Measurements from ENCODE around the gene CLCN5.
"Not testable (repeated sequence)": the region's sequence is repeated elsewhere in the genome, so short reads cannot be mapped to it uniquely, and the experiment has no call there.

Gene CLCN5

DNA sequence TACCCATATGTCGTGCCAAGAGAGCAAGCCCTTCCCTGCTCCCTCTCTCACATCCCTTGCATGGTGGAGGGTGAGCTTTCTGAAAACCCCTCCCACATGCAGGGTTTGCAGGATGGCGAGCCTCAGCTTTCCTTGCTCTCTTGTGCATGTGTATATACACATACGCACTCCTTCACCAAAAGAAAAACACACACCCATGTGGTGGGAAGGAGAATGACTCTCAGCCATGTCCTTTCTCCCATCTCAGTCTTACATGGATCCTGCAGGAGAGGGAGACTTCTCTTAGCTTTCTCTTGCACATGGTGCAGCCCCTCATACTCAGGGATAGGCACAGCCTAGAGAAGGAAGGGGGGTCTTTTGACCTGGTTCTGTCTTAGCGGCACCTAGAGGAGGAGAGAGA is 81.1 kb downstream of the CLCN5 start:
- no peak overlapping the region for H3K27ac ChIP-seq (ENCODE audit: low read length)
- peaks cover 8% of the 10 kb centered on the region; the same call in 1 of the 2 replicates for H3K4me1 ChIP-seq (ENCODE audit: low read length)
- no peaks in the 10 kb centered on the region for H3K79me2 ChIP-seq (ENCODE audit: low read length)
- H3K36me3 ChIP-seq (replicated peaks; ENCODE audit: insufficient read depth, low read length), result no peaks in the 10 kb centered on the region
- no peaks in the 10 kb centered on the region for H3K9me2 ChIP-seq (replicated peaks; ENCODE audit: insufficient read depth, low read length)
- no peaks in the 10 kb centered on the region for H4K20me1 ChIP-seq (ENCODE audit: insufficient read depth, low read length)
- no peak overlapping the region for H3K4me3 ChIP-seq (ENCODE audit: low read length)
- H2AFZ ChIP-seq (ENCODE audit: low read length), result no peak overlapping the region
- H3K4me2 ChIP-seq (ENCODE audit: low read depth, low read length), result no peak overlapping the region
- TF ChIP-seq, protein P1, sequence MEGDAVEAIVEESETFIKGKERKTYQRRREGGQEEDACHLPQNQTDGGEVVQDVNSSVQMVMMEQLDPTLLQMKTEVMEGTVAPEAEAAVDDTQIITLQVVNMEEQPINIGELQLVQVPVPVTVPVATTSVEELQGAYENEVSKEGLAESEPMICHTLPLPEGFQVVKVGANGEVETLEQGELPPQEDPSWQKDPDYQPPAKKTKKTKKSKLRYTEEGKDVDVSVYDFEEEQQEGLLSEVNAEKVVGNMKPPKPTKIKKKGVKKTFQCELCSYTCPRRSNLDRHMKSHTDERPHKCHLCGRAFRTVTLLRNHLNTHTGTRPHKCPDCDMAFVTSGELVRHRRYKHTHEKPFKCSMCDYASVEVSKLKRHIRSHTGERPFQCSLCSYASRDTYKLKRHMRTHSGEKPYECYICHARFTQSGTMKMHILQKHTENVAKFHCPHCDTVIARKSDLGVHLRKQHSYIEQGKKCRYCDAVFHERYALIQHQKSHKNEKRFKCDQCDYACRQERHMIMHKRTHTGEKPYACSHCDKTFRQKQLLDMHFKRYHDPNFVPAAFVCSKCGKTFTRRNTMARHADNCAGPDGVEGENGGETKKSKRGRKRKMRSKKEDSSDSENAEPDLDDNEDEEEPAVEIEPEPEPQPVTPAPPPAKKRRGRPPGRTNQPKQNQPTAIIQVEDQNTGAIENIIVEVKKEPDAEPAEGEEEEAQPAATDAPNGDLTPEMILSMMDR (IDR thresholded peaks at IDR 0.05; ENCODE audit: low read length), result no peak
- TF ChIP-seq EZH2 (optimal IDR thresholded peaks at IDR 0.05; ENCODE audit: low read depth, low read length), result no peak
- no peak for TF ChIP-seq EZH2phosphoT487 (IDR thresholded peaks at IDR 0.05; ENCODE audit: low read length)
- no peaks in the 10 kb centered on the region for H3K9me3 ChIP-seq (replicated peaks; ENCODE audit: insufficient read depth, low read length)
- no peak overlapping the region for H3K9ac ChIP-seq (ENCODE audit: low read length)
- DNase-seq, result no peak
- H3K27me3 ChIP-seq (replicated peaks; ENCODE audit: insufficient read depth, low read length), result no peaks in the 10 kb centered on the region
- no peaks in the 10 kb centered on the region for H3F3A ChIP-seq (ENCODE audit: insufficient read depth, low read length)

DNA sequence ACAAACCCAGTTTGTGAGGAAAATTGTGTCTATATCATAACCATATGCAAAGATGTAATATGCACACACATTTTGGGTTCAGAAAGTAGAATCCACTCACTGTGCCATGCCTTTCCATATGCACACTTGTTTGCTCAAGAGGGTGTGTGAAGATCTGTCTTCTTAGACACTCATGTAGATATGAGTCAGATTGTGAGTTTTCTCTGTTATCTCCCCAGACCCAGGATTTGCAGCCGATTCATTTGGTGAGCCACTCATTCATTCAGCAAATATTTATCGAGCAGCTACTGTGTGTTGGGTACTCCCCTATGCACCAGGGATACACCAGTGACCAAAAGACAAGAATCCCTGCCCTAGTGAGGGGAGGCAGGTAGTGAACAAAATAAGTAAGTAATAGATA is 81.5 kb downstream of the CLCN5 start:
- H3K27me3 ChIP-seq (replicated peaks; ENCODE audit: insufficient read depth, low read length), result no peaks in the 10 kb centered on the region

DNA sequence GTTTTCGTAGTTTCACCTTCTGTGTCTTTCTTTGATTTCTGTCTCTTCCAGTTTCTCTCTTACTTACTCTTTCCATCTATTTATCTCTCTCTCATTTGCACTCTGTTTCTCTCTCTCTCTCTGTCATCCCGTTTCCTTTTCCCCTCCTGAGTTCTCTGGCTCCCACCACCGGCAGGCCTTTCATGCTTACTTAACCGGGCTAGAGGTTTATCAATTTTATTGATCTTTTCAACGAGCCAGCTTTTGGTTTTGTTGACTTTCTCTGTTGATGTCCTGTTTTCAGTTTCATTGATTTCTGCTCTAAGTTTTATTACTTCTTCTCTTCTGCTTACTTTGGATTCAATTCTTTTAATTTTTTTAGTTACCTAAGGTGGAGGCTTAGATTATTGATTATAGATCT is 103.2 kb downstream of the CLCN5 start:
- H3K9ac ChIP-seq (ENCODE audit: low read length); H3K36me3 ChIP-seq (replicated peaks; ENCODE audit: insufficient read depth, low read length); DNase-seq; H3K9me2 ChIP-seq (replicated peaks; ENCODE audit: insufficient read depth, low read length); H3K79me2 ChIP-seq (ENCODE audit: low read length); H3K27ac ChIP-seq (ENCODE audit: low read length); H3F3A ChIP-seq (ENCODE audit: insufficient read depth, low read length); H4K20me1 ChIP-seq (ENCODE audit: insufficient read depth, low read length); H3K4me3 ChIP-seq (ENCODE audit: low read length); H2AFZ ChIP-seq (ENCODE audit: low read length); H3K4me1 ChIP-seq (ENCODE audit: low read length); H3K27me3 ChIP-seq (replicated peaks; ENCODE audit: insufficient read depth, low read length); H3K4me2 ChIP-seq (ENCODE audit: low read depth, low read length); H3K9me3 ChIP-seq (replicated peaks; ENCODE audit: insufficient read depth, low read length): not testable (repeated sequence)

More for the DNA sequence above, 81.5 kb downstream of the CLCN5 start:
- TF ChIP-seq EZH2 (optimal IDR thresholded peaks at IDR 0.05; ENCODE audit: low read depth, low read length), result no peak
- H3K36me3 ChIP-seq (replicated peaks; ENCODE audit: insufficient read depth, low read length), result no peaks in the 10 kb centered on the region
- no peak overlapping the region for H3K27ac ChIP-seq (ENCODE audit: low read length)
- no peak overlapping the region for H2AFZ ChIP-seq (ENCODE audit: low read length)
- H3K4me2 ChIP-seq (ENCODE audit: low read depth, low read length), result no peak overlapping the region
- no peak overlapping the region for H3K9ac ChIP-seq (ENCODE audit: low read length)
- H3K4me3 ChIP-seq (ENCODE audit: low read length), result no peak overlapping the region
- H3K4me1 ChIP-seq (ENCODE audit: low read length), result peaks cover 8% of the 10 kb centered on the region; the same call in 1 of the 2 replicates
- no peaks in the 10 kb centered on the region for H3K9me3 ChIP-seq (replicated peaks; ENCODE audit: insufficient read depth, low read length)
- no peaks in the 10 kb centered on the region for H4K20me1 ChIP-seq (ENCODE audit: insufficient read depth, low read length)
- no peaks in the 10 kb centered on the region for H3F3A ChIP-seq (ENCODE audit: insufficient read depth, low read length)
- H3K79me2 ChIP-seq (ENCODE audit: low read length), result no peaks in the 10 kb centered on the region
- no peak for DNase-seq
- H3K9me2 ChIP-seq (replicated peaks; ENCODE audit: insufficient read depth, low read length), result no peaks in the 10 kb centered on the region

DNA sequence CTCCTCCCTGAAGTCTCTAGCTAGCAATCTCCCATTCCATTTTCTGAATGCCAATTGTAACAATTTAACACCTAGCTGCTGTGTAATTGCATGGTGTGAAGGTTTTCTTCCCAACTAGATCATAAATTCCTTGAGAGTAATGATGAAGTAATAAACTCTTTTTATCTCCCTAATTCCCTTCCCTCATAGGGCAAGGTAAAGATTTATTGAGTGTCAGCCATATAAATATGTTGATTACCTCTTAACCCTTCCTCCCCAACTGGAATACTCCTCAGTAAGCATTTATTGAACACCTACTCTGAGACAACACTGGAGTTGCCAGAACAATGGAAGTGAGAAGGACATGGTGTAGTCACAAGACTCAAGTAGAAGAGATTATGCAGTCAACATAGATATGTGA is 112.7 kb downstream of the CLCN5 start:
- Histone ChIP-seq H2AFZ (ENCODE audit: low read length) (no peak overlapping the region), H4K20me1 (ENCODE audit: insufficient read depth, low read length) (no peaks in the 10 kb centered on the region), H3K9me2 (replicated peaks; ENCODE audit: insufficient read depth, low read length) (no peaks in the 10 kb centered on the region), H3K4me1 (ENCODE audit: low read length) (no peaks in the 10 kb centered on the region), H3K4me3 (ENCODE audit: low read length) (no peak overlapping the region), H3K4me2 (ENCODE audit: low read depth, low read length) (no peak overlapping the region), H3K27me3 (replicated peaks; ENCODE audit: insufficient read depth, low read length) (no peaks in the 10 kb centered on the region), H3K36me3 (replicated peaks; ENCODE audit: insufficient read depth, low read length) (no peaks in the 10 kb centered on the region), H3K9me3 (replicated peaks; ENCODE audit: insufficient read depth, low read length) (no peaks in the 10 kb centered on the region), H3F3A (ENCODE audit: insufficient read depth, low read length) (no peaks in the 10 kb centered on the region), H3K9ac (ENCODE audit: low read length) (no peak overlapping the region), H3K79me2 (ENCODE audit: low read length) (no peaks in the 10 kb centered on the region), H3K27ac (ENCODE audit: low read length) (no peak overlapping the region)
- TF ChIP-seq, protein P1 (IDR thresholded peaks at IDR 0.05; ENCODE audit: low read length), result no peak
- TF ChIP-seq EZH2phosphoT487 (IDR thresholded peaks at IDR 0.05; ENCODE audit: low read length) (no peak), EZH2 (optimal IDR thresholded peaks at IDR 0.05; ENCODE audit: low read depth, low read length) (no peak)
- no peak for DNase-seq
